GM19238 (cell line): Measurements from ENCODE around the gene ASB9.
A peak's percentile ranks its signal among the peaks of the same experiment; 100 is the strongest.
"Not testable (repeated sequence)": the region's sequence is repeated elsewhere in the genome, so short reads cannot be mapped to it uniquely, and the experiment has no call there.

Experiments
- DNase-seq: peaks from one replicate; pipeline ENCODE4 v3.0.0; 2011; ENCODE audit warnings: low spot score; ENCODE audit not compliant: insufficient read length

ASB9 gene

GRCh38 chrX:15242899-15243555, 26.9 kb downstream of the ASB9 start:
- peak; percentile 21 for DNase-seq

GRCh38 chrX:15241301-15241700, 28.6 kb downstream of the ASB9 start:
- DNase-seq = no peak

- DNase-seq = no peak
Observed at GRCh38 chrX:15240414-15240813, 29.5 kb downstream of the ASB9 start.

GRCh38 chrX:15236146-15236545, 33.7 kb downstream of the ASB9 start:
- no peak for DNase-seq

- DNase-seq = no peak
Observed at GRCh38 chrX:15235001-15235400, 34.9 kb downstream of the ASB9 start.

GRCh38 chrX:15233416-15234015, 36.4 kb downstream of the ASB9 start:
- no peak for DNase-seq

- DNase-seq = no peak
Observed at GRCh38 chrX:15224747-15225146, 45.1 kb downstream of the ASB9 start.

- no peak for DNase-seq
Observed at GRCh38 chrX:15221321-15221720, 48.6 kb downstream of the ASB9 start.

GRCh38 chrX:15217161-15217560, 52.7 kb downstream of the ASB9 start:
- DNase-seq = no peak

GRCh38 chrX:15216280-15216679, 53.6 kb downstream of the ASB9 start:
- no peak for DNase-seq

- no peak for DNase-seq
Observed at GRCh38 chrX:15215366-15215765, 54.5 kb downstream of the ASB9 start.

- DNase-seq = no peak
Observed at GRCh38 chrX:15214588-15214987, 55.3 kb downstream of the ASB9 start.

GRCh38 chrX:15209096-15209495, 60.8 kb downstream of the ASB9 start:
- DNase-seq = no peak

GRCh38 chrX:15207994-15208393, 61.9 kb downstream of the ASB9 start:
- DNase-seq = no peak

- no peak for DNase-seq
Observed at GRCh38 chrX:15207384-15207783, 62.5 kb downstream of the ASB9 start.

GRCh38 chrX:15206306-15206705, 63.6 kb downstream of the ASB9 start:
- no peak for DNase-seq

GRCh38 chrX:15204130-15204751, 65.6 kb downstream of the ASB9 start:
- DNase-seq = no peak

- DNase-seq = no peak
Observed at GRCh38 chrX:15203694-15204093, 66.2 kb downstream of the ASB9 start.

- DNase-seq = no peak
Observed at GRCh38 chrX:15202454-15203177, 67.3 kb downstream of the ASB9 start.

GRCh38 chrX:15200871-15201270, 69.0 kb downstream of the ASB9 start:
- DNase-seq = no peak

- not testable (repeated sequence) for DNase-seq
Observed at GRCh38 chrX:15198608-15199202, 71.2 kb downstream of the ASB9 start.

- DNase-seq = no peak
Observed at GRCh38 chrX:15194146-15194545, 75.7 kb downstream of the ASB9 start.
